ENCODE results near the gene MAP7D3.

MAP7D3 gene

DNA sequence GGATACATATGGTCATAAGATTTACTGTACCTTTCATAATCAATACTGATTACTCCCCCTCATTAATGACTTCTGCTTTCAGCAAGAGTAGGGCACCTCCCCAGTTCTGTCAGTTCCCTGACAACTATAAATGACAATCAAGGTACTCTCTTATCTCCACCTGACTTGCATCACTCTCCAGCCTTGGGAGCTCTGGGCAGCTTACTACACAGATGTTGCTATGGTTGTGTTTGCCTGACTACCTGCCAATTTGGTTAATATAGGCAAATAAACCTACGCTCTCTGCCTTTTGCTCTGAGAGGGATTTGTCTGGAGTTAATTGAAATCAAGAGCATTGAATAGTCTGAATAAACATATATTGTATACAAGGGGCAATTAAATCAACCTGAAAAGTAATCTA lies 22.8 kb upstream of the MAP7D3 start:
- TF ChIP-seq, protein P1, sequence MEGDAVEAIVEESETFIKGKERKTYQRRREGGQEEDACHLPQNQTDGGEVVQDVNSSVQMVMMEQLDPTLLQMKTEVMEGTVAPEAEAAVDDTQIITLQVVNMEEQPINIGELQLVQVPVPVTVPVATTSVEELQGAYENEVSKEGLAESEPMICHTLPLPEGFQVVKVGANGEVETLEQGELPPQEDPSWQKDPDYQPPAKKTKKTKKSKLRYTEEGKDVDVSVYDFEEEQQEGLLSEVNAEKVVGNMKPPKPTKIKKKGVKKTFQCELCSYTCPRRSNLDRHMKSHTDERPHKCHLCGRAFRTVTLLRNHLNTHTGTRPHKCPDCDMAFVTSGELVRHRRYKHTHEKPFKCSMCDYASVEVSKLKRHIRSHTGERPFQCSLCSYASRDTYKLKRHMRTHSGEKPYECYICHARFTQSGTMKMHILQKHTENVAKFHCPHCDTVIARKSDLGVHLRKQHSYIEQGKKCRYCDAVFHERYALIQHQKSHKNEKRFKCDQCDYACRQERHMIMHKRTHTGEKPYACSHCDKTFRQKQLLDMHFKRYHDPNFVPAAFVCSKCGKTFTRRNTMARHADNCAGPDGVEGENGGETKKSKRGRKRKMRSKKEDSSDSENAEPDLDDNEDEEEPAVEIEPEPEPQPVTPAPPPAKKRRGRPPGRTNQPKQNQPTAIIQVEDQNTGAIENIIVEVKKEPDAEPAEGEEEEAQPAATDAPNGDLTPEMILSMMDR (conservative IDR thresholded peaks at IDR 0.05; ENCODE audit: low read depth, low read length): no peak
- DNase-seq (ENCODE audit: low read depth): no peak
- no peak overlapping the region for H3K4me3 ChIP-seq (ENCODE audit: low read length)

DNA sequence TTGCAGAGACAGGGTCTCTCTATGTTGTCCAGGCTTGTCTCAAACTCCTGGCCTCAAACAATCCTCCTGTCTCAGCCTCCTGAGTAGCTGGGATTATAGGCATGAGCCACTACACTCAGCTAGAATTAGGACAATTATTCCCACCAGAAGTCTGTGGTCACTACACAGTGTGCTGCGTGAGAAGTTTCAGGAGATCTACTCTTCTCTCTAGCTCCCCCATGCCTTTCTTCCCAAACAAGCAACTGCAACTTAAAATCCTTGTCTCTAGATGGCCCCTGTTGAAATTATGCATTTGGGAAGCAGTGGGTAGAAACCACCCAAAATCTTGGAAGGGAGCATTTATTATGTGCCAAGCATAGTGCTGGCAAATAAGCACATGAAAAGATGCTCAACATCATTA lies 21.1 kb upstream of the MAP7D3 start:
- no peak overlapping the region for H3K4me3 ChIP-seq (ENCODE audit: low read length)
- TF ChIP-seq, protein P1 (conservative IDR thresholded peaks at IDR 0.05; ENCODE audit: low read depth, low read length): peak; percentile 5
- DNase-seq (ENCODE audit: low read depth): no peak

DNA sequence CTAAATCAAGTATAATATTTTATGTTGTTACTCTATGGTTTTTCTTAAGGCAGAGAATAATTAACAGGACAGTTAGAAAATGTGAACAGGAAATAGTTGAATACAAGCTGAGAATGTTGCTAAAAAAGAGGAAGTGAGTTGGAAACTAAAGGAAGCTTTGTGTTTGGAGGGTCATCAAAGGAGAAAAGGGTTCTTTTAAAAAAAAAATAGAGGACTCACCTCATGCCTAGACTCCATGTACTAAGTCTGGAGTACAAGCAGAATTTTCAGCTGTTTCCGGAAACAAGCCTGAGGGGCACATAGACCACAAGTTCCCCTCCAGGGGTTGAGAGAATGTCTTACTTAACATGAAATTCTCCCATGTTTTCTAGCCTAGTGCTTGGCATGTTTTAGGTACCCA lies 20.1 kb upstream of the MAP7D3 start:
- H3K4me3 ChIP-seq (ENCODE audit: low read length): no peak overlapping the region
- TF ChIP-seq, protein P1 (conservative IDR thresholded peaks at IDR 0.05; ENCODE audit: low read depth, low read length): no peak
- no peak for DNase-seq (ENCODE audit: low read depth)

DNA sequence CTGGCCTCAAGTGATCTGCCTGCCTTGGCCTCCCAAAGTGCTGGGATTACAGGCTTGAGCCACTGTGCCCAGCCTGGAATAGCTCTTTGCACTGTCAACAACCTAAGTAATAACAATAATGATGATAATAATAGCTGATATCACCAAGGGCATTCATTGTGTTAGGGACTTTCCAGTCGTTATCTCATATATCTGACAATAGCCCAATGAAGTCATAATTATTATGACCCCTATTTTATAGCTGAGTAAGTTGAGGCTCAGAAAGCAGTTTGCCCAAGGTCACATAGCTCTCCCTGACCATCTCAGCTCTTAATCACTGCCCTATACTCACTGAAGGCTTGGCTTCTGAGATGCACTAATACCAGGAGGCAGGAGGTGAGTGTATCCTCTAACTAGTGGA lies 18.7 kb upstream of the MAP7D3 start:
- TF ChIP-seq, protein P1 (conservative IDR thresholded peaks at IDR 0.05; ENCODE audit: low read depth, low read length): no peak

DNA sequence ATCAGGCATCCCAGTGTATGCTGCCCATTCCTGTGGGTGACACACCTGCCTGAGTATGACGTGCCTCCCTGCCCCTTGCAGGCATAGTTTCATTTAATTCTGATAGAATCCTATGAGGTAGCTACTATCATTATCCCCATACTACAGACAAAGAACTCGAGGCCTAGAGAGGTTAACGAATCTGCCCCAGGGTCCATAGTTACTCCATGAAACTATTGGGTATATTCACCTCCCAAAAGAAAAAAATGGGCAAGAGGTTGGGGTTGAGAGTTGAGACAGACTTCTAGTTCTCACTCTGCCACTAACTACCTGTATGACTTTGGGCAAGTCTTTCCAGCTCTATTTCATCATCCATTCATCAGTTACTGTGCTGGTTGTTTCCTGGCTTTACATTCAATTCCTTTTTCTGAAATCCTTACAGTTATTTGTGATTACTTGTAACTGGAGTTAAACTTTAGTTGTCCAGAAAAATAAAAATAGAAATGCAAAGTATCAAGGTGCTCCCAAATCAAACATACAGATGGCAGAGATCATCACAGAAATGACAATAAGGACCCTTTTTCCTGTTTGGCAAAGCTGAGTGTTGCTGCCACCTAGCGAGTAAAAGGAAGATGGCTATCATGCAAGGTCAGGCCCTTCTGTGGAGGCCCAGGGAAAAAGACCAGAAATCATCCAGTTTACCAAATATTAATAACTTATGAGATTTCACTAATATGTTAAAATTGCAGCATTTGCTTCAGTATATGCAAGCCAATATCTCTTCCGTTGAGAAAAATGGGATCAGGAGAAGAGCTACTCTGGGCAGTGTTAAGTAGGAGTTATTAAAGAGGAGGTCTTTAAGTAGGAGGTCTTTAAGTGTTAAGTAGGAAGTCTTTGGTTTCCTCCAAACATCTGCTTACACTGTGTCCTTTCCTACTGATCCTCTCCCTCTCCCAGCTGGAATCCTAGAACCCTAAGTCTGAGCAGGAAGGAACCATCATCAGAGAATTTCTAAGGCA lies 17.1 kb upstream of the MAP7D3 start:
- TF ChIP-seq, protein P1 (conservative IDR thresholded peaks at IDR 0.05; ENCODE audit: low read depth, low read length): peak; percentile 79
- H3K4me3 ChIP-seq (ENCODE audit: low read length): no peak overlapping the region
- DNase-seq (ENCODE audit: low read depth): no peak

More for the DNA sequence above, 18.7 kb upstream of the MAP7D3 start:
- DNase-seq (ENCODE audit: low read depth): no peak
- no peak overlapping the region for H3K4me3 ChIP-seq (ENCODE audit: low read length)

DNA sequence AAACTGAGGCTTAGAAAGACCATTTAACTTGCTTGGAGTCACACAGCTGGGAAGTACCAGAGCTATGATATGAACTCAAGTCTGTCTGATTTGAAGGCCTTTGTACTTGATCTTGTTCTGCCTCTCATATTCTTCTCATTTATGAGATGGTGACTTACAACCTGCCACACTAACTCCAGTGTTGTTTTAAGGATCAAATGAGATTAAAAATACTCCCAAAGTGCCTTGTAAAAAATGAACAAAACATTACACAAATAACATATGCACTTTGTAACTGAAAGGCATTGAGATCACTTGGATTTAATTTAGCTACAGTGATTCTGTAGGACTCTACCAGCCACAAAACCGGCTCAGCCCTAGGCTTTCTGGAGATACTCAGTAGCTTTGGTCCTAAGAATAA lies 15.6 kb upstream of the MAP7D3 start:
- no peak for DNase-seq (ENCODE audit: low read depth)
- H3K4me3 ChIP-seq (ENCODE audit: low read length): no peak overlapping the region
- TF ChIP-seq, protein P1 (conservative IDR thresholded peaks at IDR 0.05; ENCODE audit: low read depth, low read length): no peak

DNA sequence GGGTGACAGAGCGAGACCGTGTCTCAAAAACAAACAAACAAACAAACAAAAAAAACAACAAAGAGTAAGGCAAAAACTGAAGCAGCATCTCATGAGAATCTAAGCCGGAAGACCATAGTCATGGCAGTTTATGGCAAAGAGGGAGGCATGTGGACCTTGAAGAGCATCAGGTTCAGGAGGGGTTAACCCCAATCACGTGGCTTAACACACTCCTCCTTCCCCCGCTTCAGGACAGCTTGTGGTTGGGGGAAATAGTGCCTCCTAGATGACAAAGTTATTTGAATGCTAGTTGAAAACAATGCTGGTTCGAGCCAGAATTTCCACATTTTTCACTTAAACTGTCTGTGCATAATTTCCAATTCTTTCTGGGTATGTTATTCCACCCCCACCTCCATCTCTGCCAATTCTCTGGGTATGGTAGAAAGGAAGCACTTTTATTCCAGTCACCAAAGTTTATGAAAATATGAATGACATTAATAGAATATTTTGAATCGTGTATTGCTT lies 11.7 kb upstream of the MAP7D3 start:
- no peak overlapping the region for H3K4me3 ChIP-seq (ENCODE audit: low read length)
- no peak for DNase-seq (ENCODE audit: low read depth)
- TF ChIP-seq, protein P1 (conservative IDR thresholded peaks at IDR 0.05; ENCODE audit: low read depth, low read length): no peak
